IPS-18c (cell line): ENCODE measurements around the gene LUZP4.

ENCODE experiments used
- H3K4me3 ChIP-seq: 2 replicates; pipeline ENCODE4 v1.7.0; 2013; ENCODE audit warnings: low read depth, mild to moderate bottlenecking, low read length, moderate library complexity; ENCODE audit not compliant: insufficient read depth
- H3K9me3 ChIP-seq: one replicate; pipeline ENCODE4 v1.6.1; 2013; ENCODE audit warnings: mild to moderate bottlenecking, low read length, moderate library complexity; ENCODE audit not compliant: control insufficient read depth, insufficient read depth

Gene LUZP4

GRCh38 chrX:115289465-115289864, at the start of gene LUZP4:
TSS of gene LUZP4 (plus strand) at chrX:115289715. CDS start at chrX:115289760, 45 bp downstream.
- Histone ChIP-seq H3K9me3 (peaks cover 4% of the 10 kb centered on the region), H3K4me3 (no peak within 1 kb of the TSS)

- Histone ChIP-seq H3K4me3 (no peak overlapping the region), H3K9me3 (no peaks in the 10 kb centered on the region)
Measured at GRCh38 chrX:115251458-115252233, 37.9 kb upstream of the LUZP4 start.

GRCh38 chrX:115255003-115255402, 34.5 kb upstream of the LUZP4 start:
- Histone ChIP-seq H3K4me3 (no peak overlapping the region), H3K9me3 (no peaks in the 10 kb centered on the region)

- H3K9me3 ChIP-seq, result no peaks in the 10 kb centered on the region
Measured at GRCh38 chrX:115257711-115258110, 31.8 kb upstream of the LUZP4 start.

GRCh38 chrX:115259238-115259875, 30.2 kb upstream of the LUZP4 start:
- H3K9me3 ChIP-seq, result no peaks in the 10 kb centered on the region
- no peak overlapping the region for H3K4me3 ChIP-seq

More at GRCh38 chrX:115257711-115258110, 31.8 kb upstream of the LUZP4 start:
- H3K4me3 ChIP-seq, result no peak overlapping the region

GRCh38 chrX:115260330-115260729, 29.2 kb upstream of the LUZP4 start:
- Histone ChIP-seq H3K4me3 (no peak overlapping the region), H3K9me3 (no peaks in the 10 kb centered on the region)

- H3K4me3 ChIP-seq, result no peak overlapping the region
Measured at GRCh38 chrX:115261148-115261547, 28.4 kb upstream of the LUZP4 start.

GRCh38 chrX:115264009-115264408, 25.5 kb upstream of the LUZP4 start:
- no peak overlapping the region for H3K4me3 ChIP-seq
- H3K9me3 ChIP-seq, result no peaks in the 10 kb centered on the region

More at GRCh38 chrX:115261148-115261547, 28.4 kb upstream of the LUZP4 start:
- H3K9me3 ChIP-seq, result no peaks in the 10 kb centered on the region

- Histone ChIP-seq H3K4me3 (no peak overlapping the region), H3K9me3 (no peaks in the 10 kb centered on the region)
Measured at GRCh38 chrX:115266300-115266699, 23.2 kb upstream of the LUZP4 start.

GRCh38 chrX:115268421-115268820, 21.1 kb upstream of the LUZP4 start:
- Histone ChIP-seq H3K9me3 (no peaks in the 10 kb centered on the region), H3K4me3 (no peak overlapping the region)

- H3K9me3 ChIP-seq, result no peaks in the 10 kb centered on the region
Measured at GRCh38 chrX:115269051-115269683, 20.3 kb upstream of the LUZP4 start.

GRCh38 chrX:115284877-115285276, 4.6 kb upstream of the LUZP4 start:
- H3K9me3 ChIP-seq, result no peaks in the 10 kb centered on the region

More at GRCh38 chrX:115269051-115269683, 20.3 kb upstream of the LUZP4 start:
- H3K4me3 ChIP-seq, result no peak overlapping the region

GRCh38 chrX:115297189-115297588, 7.7 kb downstream of the LUZP4 start:
- Histone ChIP-seq H3K9me3 (no peaks in the 10 kb centered on the region), H3K4me3 (no peak overlapping the region)

More at GRCh38 chrX:115284877-115285276, 4.6 kb upstream of the LUZP4 start:
- H3K4me3 ChIP-seq, result no peak overlapping the region

- peak overlapping the region; percentile 40; the same call in 1 of the 2 replicates for H3K4me3 ChIP-seq
- no peaks in the 10 kb centered on the region for H3K9me3 ChIP-seq
Measured at GRCh38 chrX:115311139-115311538, 21.6 kb downstream of the LUZP4 start.

GRCh38 chrX:115311601-115312001, 22.1 kb downstream of the LUZP4 start:
- H3K9me3 ChIP-seq, result no peaks in the 10 kb centered on the region
- peak overlapping the region; percentile 40 for H3K4me3 ChIP-seq

GRCh38 chrX:115318139-115318538, 28.6 kb downstream of the LUZP4 start:
- H3K9me3 ChIP-seq, result peaks cover under 1% of the 10 kb centered on the region
- no peak overlapping the region for H3K4me3 ChIP-seq

GRCh38 chrX:115322375-115322774, 32.9 kb downstream of the LUZP4 start:
- H3K9me3 ChIP-seq, result peaks cover 4% of the 10 kb centered on the region
- no peak overlapping the region for H3K4me3 ChIP-seq

- Histone ChIP-seq H3K4me3 (no peak overlapping the region; the same call in 1 of the 2 replicates), H3K9me3 (peaks cover 4% of the 10 kb centered on the region)
Measured at GRCh38 chrX:115324194-115324593, 34.7 kb downstream of the LUZP4 start.
